Lower leg skin (tissue), 4 donors: Measurements from ENCODE around the gene ZNF296. TPM values are rescaled to one million over a fixed set of nuclear protein-coding genes. Genes with fewer than 3 reads are reported as not detected.

Source experiments
- DNase-seq, 2 donors: peaks; one replicate each; pipeline ENCODE4 v3.0.0-alpha.2; 2019; ENCODE audit warnings: low spot score in 2 of 2
- H3K4me3 ChIP-seq: fragments of 200-600 bp; sonication (generic); 2 replicates; pipeline ENCODE4 v1.5.1; 2017; ENCODE audit warnings: mild to moderate bottlenecking, low read depth; ENCODE audit not compliant: poor library complexity, severe bottlenecking
- CTCF ChIP-seq, 3 donors: fragments of 450-650 bp; IDR thresholded peaks; one replicate each; pipeline ENCODE4 v1.5.1; 2016; ENCODE audit warnings: antibody characterized with exemption in 3 of 3, mild to moderate bottlenecking in 3 of 3, moderate library complexity in 2 of 3
- POLR2A ChIP-seq, 2 donors: fragments of 450-650 bp; IDR thresholded peaks; one replicate each; pipeline ENCODE4 v1.6.1; 2016 to 2017; ENCODE audit warnings: antibody characterized with exemption in 2 of 2, mild to moderate bottlenecking in 1 of 2, moderate library complexity in 1 of 2
- WGBS, 2 donors: methylation state at CpG; one replicate each; pipeline ENCODE4 v1.1.5; 2018; 5-methylcytosine and 5-hydroxymethylcytosine counted together
- intact Hi-C: fragments of 100-400 bp; cut with DNase I; formaldehyde crosslinking; loops from one replicate; pipeline ENCODE4 v1.15.0; 2023; ENCODE audit warnings: low total_unique reads
- total RNA-seq, 4 donors: library from RNA; depleted of rRNA; stranded (reverse); fragments of >200 nt; gene quantifications; one replicate each; pipeline ENCODE4 v1.1.0, GENCODE V29; 2016

The ZNF296 gene
- total RNA-seq, 4 donors from 2014 or later: 2.4 to 7.8 (median 4.8) TPM

DNA sequence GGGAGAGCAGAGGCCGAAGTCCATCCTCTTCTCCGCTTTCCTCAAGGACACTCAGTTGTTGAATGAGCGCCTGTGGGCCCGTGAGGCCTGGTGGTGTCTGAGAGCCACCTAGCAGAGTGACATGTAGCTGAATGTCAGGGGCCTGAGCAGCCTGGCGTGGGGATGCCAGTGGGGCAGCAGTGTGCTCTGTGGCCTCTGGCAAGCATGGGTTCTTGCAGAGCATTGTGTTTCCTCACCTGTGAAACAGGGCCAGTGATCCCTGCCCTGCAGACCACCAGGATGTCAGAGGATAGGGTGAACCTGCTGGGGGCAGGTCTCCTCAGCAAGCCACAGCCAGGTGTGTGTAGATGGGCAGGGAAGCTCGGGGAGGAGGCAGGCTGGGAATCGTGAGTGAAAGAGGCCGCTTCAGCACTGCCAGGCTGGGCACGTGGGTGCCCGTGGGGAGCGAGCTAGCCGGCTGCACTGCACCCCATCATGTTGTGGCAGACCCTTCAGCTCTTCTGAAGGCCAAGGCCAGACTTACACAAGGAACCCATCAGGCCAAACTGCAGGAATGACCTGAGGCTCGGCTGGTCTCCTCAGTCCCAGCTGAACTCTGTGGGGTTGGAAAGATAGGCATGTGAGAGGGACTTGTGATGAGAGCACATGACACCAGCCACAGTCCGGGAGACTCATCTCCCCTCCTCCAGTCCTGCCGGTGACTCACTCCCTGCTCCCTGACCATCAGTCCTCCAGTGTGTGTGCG lies 21.7 kb upstream of the ZNF296 start:
- DNase-seq: peak; percentile 61 to 94
- WGBS, 2 donors: 59 to 63% methylated on average over 12 to 16 of the region's 16 CpGs
- TF ChIP-seq POLR2A (IDR thresholded peaks at IDR 0.05) (no peak), CTCF (IDR thresholded peaks at IDR 0.05) (no peak)
- no peak overlapping the region for H3K4me3 ChIP-seq
- intact Hi-C loops: no loop called here

DNA sequence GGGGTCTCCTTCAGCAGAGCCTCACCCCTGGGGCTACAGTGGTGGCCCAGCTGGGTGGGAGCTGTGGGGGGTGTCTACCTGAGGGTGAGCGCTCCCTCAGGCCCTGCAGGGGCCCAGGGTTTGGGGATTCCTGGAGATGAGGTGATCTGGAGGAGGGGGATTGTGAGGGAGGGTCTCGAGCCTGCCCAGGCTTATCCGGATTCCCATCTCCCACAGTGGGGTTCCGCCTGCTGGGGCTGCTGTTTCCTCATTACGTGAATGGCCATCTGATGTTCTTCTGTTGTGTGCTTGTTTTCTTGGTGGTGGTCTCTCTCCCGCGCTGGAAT lies 21.1 kb upstream of the ZNF296 start:
- intact Hi-C loops: no loop called here
- WGBS, 2 donors: 79 to 88% methylated on average over 7 of the region's 7 CpGs
- no peak for TF ChIP-seq POLR2A (IDR thresholded peaks at IDR 0.05)
- H3K4me3 ChIP-seq: no peak overlapping the region
- DNase-seq: no peak

DNA sequence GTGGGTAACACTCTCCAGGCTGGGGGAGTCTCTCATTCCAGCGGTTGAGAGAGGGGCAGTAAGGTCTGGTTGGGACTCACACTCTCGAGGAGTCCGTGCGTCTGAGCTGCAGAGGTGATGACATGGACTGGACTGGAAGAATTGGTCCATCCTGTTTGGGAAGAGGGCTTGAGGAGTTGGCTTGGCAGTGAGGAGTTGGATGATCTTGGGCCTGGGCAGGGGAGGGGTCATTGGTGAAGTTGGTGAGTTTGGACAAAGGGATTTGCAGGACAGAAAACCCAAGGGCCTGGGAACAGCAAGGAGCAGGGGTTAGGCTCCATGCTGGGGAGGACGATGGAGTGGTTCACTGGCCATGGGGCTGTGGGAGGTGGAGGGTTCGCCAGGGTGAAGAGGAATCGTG lies 20.4 kb upstream of the ZNF296 start:
- H3K4me3 ChIP-seq: no peak overlapping the region
- no peak for DNase-seq
- intact Hi-C loops: no loop called here
- 87 to 90% methylated on average over 7 of the region's 7 CpGs for WGBS, 2 donors
- TF ChIP-seq POLR2A (IDR thresholded peaks at IDR 0.05) (no peak), CTCF (IDR thresholded peaks at IDR 0.05) (no peak)

DNA sequence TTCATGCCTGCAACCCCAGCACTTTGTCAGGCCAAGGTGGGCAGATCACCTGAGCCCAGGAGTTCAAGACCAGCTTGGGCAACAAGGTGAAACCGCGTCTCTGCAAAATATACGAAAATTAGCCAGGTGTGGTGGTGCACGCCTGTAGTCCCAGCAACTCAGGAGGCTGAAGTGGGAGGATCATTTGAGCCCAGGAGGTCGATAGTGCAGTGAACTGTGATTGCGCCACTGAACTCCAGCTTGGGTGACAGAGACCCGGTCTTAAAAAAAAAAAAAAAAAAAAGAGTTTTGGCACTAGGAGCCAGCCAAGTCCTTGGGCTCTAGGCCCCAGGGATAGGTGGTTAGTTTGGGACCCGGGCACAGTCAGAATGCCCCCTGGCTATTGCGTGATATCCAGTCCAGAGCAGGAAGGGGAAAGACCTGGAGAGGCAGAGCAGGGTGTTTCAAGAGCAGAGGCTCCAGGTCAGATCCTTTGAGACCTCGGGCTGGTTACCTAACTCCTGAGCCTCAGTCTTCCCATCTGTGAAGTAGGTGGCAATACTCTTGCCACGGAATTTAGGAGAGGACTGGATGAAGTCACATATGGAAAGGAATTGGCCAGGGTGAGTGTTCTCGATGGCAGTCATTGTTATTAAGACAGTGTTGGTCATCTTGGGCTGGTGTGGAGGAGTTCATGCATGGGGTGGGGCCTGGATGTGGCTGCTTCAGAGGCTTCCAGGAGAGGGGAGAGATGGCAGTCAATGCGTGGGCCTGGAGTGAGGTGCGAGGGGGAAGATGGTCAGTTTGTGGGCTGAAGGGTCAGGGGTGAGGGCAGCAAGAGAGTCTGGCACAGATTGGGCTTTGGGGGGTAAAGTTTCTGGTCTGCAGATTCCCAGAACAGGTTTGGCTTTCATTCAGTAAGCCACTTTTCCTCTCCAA lies 19.5 kb upstream of the ZNF296 start:
- WGBS, 2 donors: 82 to 86% methylated on average over 14 of the region's 14 CpGs

GRCh38 chr19:45094707-45095106 lies 18.4 kb upstream of the ZNF296 start:
- no peak for DNase-seq
- no peak overlapping the region for H3K4me3 ChIP-seq
- WGBS, 2 donors: 68 to 77% methylated on average over 5 of the region's 5 CpGs
- intact Hi-C loops: no loop called here
- TF ChIP-seq CTCF (IDR thresholded peaks at IDR 0.05) (no peak), POLR2A (IDR thresholded peaks at IDR 0.05) (no peak)

More for the DNA sequence above, 19.5 kb upstream of the ZNF296 start:
- TF ChIP-seq CTCF (IDR thresholded peaks at IDR 0.05) (no peak), POLR2A (IDR thresholded peaks at IDR 0.05) (no peak)
- no peak for DNase-seq
- no peak overlapping the region for H3K4me3 ChIP-seq
- intact Hi-C loops: no loop called here

- no peak for DNase-seq
- H3K4me3 ChIP-seq: no peak overlapping the region
- TF ChIP-seq POLR2A (IDR thresholded peaks at IDR 0.05): no peak
- no peak for TF ChIP-seq CTCF (IDR thresholded peaks at IDR 0.05)
- intact Hi-C loops: no loop called here
- WGBS, 2 donors: 44 to 50% methylated on average over 9 of the region's 9 CpGs
Measured at GRCh38 chr19:45094137-45094536, 17.9 kb upstream of the ZNF296 start.
